Sigmoid colon (tissue), 7 donors: ENCODE measurements around the gene PCNX3. TPM values are rescaled to one million over a fixed set of nuclear protein-coding genes. Genes with fewer than 3 reads are reported as not detected.
A peak's percentile ranks its signal among the peaks of the same experiment; 100 is the strongest.

Experiments used
- DNase-seq: peaks from one replicate; pipeline ENCODE4 v3.0.0-alpha.2; 2019
- H3K27ac ChIP-seq, 4 donors: fragments of 200-600 bp; sonication (generic); one replicate each; pipeline ENCODE4 v1.5.1; 2016 to 2019; ENCODE audit warnings: mild to moderate bottlenecking in 1 of 4
- H3K27me3 ChIP-seq, 3 donors: fragments of 200-600 bp; sonication (generic); one replicate each; pipeline ENCODE4 v1.5.1; 2019; ENCODE audit warnings: mild to moderate bottlenecking in 1 of 3
- H3K36me3 ChIP-seq, 4 donors: fragments of 200-600 bp; sonication (generic); one replicate each; pipeline ENCODE4 v1.5.1; 2016 to 2019
- H3K4me1 ChIP-seq, 4 donors: fragments of 200-600 bp; sonication (generic); one replicate each; pipeline ENCODE4 v1.5.1; 2017 to 2019
- H3K4me3 ChIP-seq, 4 donors: fragments of 200-600 bp; sonication (generic); one replicate each; pipeline ENCODE4 v1.5.1; 2017 to 2019; ENCODE audit warnings: mild to moderate bottlenecking in 2 of 4, moderate library complexity in 1 of 4
- H3K9me3 ChIP-seq, 4 donors: fragments of 200-600 bp in 3 of 4; sonication (generic) in 3 of 4; one replicate each; pipeline versions ENCODE4 v1.5.1 to v1.6.1; 2013 to 2019
- EP300 ChIP-seq, 4 donors: sonication (generic); formaldehyde crosslinking; IDR thresholded peaks; one replicate each; pipeline ENCODE4 v1.6.1; 2017; ENCODE audit warnings: antibody characterized with exemption in 4 of 4
- POLR2A ChIP-seq, 2 donors: fragments of 450-650 bp; IDR thresholded peaks; one replicate each; pipeline ENCODE4 v1.6.1; 2016; ENCODE audit warnings: antibody characterized with exemption in 2 of 2, mild to moderate bottlenecking in 2 of 2, moderate library complexity in 2 of 2
- POLR2AphosphoS5 ChIP-seq, 4 donors: sonication (generic); formaldehyde crosslinking; IDR thresholded peaks; one replicate each; pipeline ENCODE4 v1.6.1; 2017; ENCODE audit warnings: antibody characterized with exemption in 4 of 4
- WGBS, 2 donors: extraction: QIAGEN DNeasy Blood & Tissue Kit; methylation state at CpG; one replicate each; pipeline ENCODE4 v1.1.7; 2013; 5-methylcytosine and 5-hydroxymethylcytosine counted together
- intact Hi-C: fragments of 100-400 bp; cut with DNase I; formaldehyde crosslinking; loops from one replicate; pipeline ENCODE4 v1.15.1; 2023
- polyA plus RNA-seq, 3 donors: library from polyadenylated mRNA; stranded (reverse); fragments of 200-250 nt; gene quantifications; one replicate each; pipeline ENCODE4 v1.2.3, GENCODE V29; 2013
- total RNA-seq, 4 donors: library from RNA; depleted of rRNA; stranded (reverse); fragments of >200 nt; gene quantifications; one replicate each; pipeline ENCODE4 v1.1.0, GENCODE V29; 2016
- TF ChIP-seq, protein P1 (sequence below), 4 experiments: fragments of 450-650 bp in 3 of 4; fragments of 200-600 bp in 1 of 4; IDR thresholded peaks; one replicate each; pipeline ENCODE4 v1.5.1; 2016 to 2019; ENCODE audit warnings: antibody characterized with exemption in 4 of 4, mild to moderate bottlenecking in 3 of 4, moderate library complexity in 2 of 4
- donor health status: healthy with polysubstance abuse.
- donor health status: Bipolar disorder and iron deficiency.
- donor health status: healthy.

The PCNX3 gene
- total and polyA plus RNA-seq, 7 donors = 6.0 to 35.0 (median 11.0) TPM

DNA sequence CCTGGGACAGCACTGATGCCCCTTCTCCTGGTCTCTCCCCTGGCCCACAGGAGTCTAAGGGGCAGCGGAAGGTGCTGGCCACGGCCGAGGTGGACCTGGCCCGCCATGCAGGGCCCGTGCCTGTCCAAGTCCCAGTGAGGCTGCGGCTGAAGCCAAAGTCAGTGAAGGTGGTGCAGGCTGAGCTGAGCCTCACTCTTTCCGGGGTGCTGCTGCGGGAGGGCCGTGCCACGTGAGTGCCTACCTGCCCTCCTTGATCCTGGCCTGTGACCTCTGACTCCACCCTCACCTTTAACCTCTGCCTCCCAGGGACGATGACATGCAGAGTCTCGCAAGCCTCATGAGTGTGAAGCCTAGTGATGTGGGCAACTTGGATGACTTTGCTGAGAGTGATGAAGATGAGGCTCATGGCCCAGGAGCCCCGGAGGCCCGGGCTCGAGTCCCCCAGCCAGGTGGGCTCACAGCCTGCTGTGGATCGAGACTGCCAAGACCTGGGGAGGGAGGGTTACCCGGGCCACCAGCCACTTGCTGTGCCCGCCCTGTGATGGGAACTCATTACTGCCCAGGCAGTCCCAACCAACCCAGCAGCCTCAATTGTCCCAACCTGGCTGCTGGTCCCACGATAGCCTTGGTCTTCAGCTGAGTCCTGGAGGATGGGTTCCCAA is 35.4 kb upstream of the PCNX3 start:
- TF ChIP-seq POLR2AphosphoS5 (IDR thresholded peaks at IDR 0.05) (no peak), POLR2A (IDR thresholded peaks at IDR 0.05) (no peak), EP300 (IDR thresholded peaks at IDR 0.05) (no peak)
- TF ChIP-seq, protein P1, sequence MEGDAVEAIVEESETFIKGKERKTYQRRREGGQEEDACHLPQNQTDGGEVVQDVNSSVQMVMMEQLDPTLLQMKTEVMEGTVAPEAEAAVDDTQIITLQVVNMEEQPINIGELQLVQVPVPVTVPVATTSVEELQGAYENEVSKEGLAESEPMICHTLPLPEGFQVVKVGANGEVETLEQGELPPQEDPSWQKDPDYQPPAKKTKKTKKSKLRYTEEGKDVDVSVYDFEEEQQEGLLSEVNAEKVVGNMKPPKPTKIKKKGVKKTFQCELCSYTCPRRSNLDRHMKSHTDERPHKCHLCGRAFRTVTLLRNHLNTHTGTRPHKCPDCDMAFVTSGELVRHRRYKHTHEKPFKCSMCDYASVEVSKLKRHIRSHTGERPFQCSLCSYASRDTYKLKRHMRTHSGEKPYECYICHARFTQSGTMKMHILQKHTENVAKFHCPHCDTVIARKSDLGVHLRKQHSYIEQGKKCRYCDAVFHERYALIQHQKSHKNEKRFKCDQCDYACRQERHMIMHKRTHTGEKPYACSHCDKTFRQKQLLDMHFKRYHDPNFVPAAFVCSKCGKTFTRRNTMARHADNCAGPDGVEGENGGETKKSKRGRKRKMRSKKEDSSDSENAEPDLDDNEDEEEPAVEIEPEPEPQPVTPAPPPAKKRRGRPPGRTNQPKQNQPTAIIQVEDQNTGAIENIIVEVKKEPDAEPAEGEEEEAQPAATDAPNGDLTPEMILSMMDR (IDR thresholded peaks at IDR 0.05) = no peak
- 93% methylated on average over 19 of the region's 19 CpGs for WGBS, 2 donors
- no peak overlapping the region for H3K4me3 ChIP-seq
- no peak for DNase-seq
- H3K9me3 ChIP-seq = no peaks in the 10 kb centered on the region
- H3K4me1 ChIP-seq = peaks cover 0 to 65% (median 48%) of the 10 kb centered on the region in 4 donors
- H3K36me3 ChIP-seq = peaks cover 41 to 71% (median 47%) of the 10 kb centered on the region in 4 donors
- intact Hi-C loops = no loop called here
- H3K27me3 ChIP-seq = no peaks in the 10 kb centered on the region
- peak overlapping the region; percentile 64 to 98 (median 86) for H3K27ac ChIP-seq

- TF ChIP-seq, protein P1 (IDR thresholded peaks at IDR 0.05) = no peak
- TF ChIP-seq POLR2A (IDR thresholded peaks at IDR 0.05) = no peak
- TF ChIP-seq EP300 (IDR thresholded peaks at IDR 0.05) = no peak
- TF ChIP-seq POLR2AphosphoS5 (IDR thresholded peaks at IDR 0.05) = no peak
- peaks cover 0 to 66% (median 48%) of the 10 kb centered on the region in 4 donors for H3K4me1 ChIP-seq
- H3K27me3 ChIP-seq = no peaks in the 10 kb centered on the region
- no peak for DNase-seq
- intact Hi-C loops = no loop called here
- H3K9me3 ChIP-seq = no peaks in the 10 kb centered on the region
- H3K36me3 ChIP-seq = peaks cover 42 to 77% (median 50%) of the 10 kb centered on the region in 4 donors
- 94 to 95% methylated on average over 8 of the region's 8 CpGs for WGBS, 2 donors
- H3K4me3 ChIP-seq = no peak overlapping the region
- peak overlapping the region; percentile 64 to 98 (median 86) for H3K27ac ChIP-seq
These were observed 34.8 kb upstream of the PCNX3 start for GRCh38 chr11:65580756-65581155.

- H3K4me1 ChIP-seq = peaks cover 0 to 75% (median 57%) of the 10 kb centered on the region in 4 donors
- H3K9me3 ChIP-seq = no peaks in the 10 kb centered on the region
- peaks cover 45 to 81% (median 50%) of the 10 kb centered on the region in 4 donors for H3K36me3 ChIP-seq
- no peak for TF ChIP-seq POLR2AphosphoS5 (IDR thresholded peaks at IDR 0.05)
- no peak for TF ChIP-seq EP300 (IDR thresholded peaks at IDR 0.05)
- TF ChIP-seq POLR2A (IDR thresholded peaks at IDR 0.05) = no peak
- TF ChIP-seq, protein P1 (IDR thresholded peaks at IDR 0.05) = no peak
- 91 to 93% methylated on average over 3 of the region's 3 CpGs for WGBS, 2 donors
- intact Hi-C loops = no loop called here
- no peak for DNase-seq
- H3K27me3 ChIP-seq = no peaks in the 10 kb centered on the region
- H3K27ac ChIP-seq = peak overlapping the region; percentile 64 to 98 (median 86)
- H3K4me3 ChIP-seq = no peak overlapping the region
These were observed 33.6 kb upstream of the PCNX3 start for GRCh38 chr11:65581928-65582327.

GRCh38 chr11:65583589-65583988 is 32.0 kb upstream of the PCNX3 start:
- Histone ChIP-seq H3K27ac (peak overlapping the region in 3 of 4 donors; percentile 18 to 98 (median 81)), H3K4me1 (peaks cover 0 to 75% (median 60%) of the 10 kb centered on the region in 4 donors), H3K4me3 (no peak overlapping the region), H3K9me3 (no peaks in the 10 kb centered on the region), H3K36me3 (peaks cover 45 to 78% (median 50%) of the 10 kb centered on the region in 4 donors), H3K27me3 (no peaks in the 10 kb centered on the region)
- no peak for DNase-seq
- TF ChIP-seq EP300 (IDR thresholded peaks at IDR 0.05) = no peak
- TF ChIP-seq, protein P1 (IDR thresholded peaks at IDR 0.05) = no peak
- no peak for TF ChIP-seq POLR2A (IDR thresholded peaks at IDR 0.05)
- no peak for TF ChIP-seq POLR2AphosphoS5 (IDR thresholded peaks at IDR 0.05)
- whole genome bisulfite sequencing, 2 donors = 91 to 93% methylated on average over 10 of the region's 10 CpGs
- intact Hi-C loops = no loop called here
